SK-N-MC (cell line): ENCODE results near the gene KIDINS220.

Source experiments
- DNase-seq: peaks from one replicate; pipeline ENCODE4 v3.0.0-alpha.2; 2011; ENCODE audit warnings: low read depth, low spot score
- H3K27ac ChIP-seq: fragments of 200-600 bp; sonication (generic); 2 replicates; pipeline ENCODE4 v1.5.1; 2016; ENCODE audit warnings: mixed run types
- H3K36me3 ChIP-seq: fragments of 200-600 bp; sonication (generic); 2 replicates; pipeline ENCODE4 v1.6.1; 2017; ENCODE audit warnings: antibody characterized with exemption, low read length, mixed read lengths; ENCODE audit not compliant: insufficient read depth
- H3K4me3 ChIP-seq: fragments of 200-600 bp; sonication (generic); 2 replicates; pipeline ENCODE4 v1.5.1; 2016
- H3K9ac ChIP-seq: fragments of 200-600 bp; sonication (generic); 2 replicates; pipeline ENCODE4 v1.8.0; 2017; ENCODE audit warnings: mixed run types, mixed read lengths; ENCODE audit not compliant: insufficient read length
- H3K9me3 ChIP-seq: fragments of 200-600 bp; sonication (generic); 2 replicates; pipeline ENCODE4 v1.6.1; 2017; ENCODE audit warnings: low read depth, mild to moderate bottlenecking, antibody characterized with exemption, low read length, moderate library complexity, mixed read lengths
- EZH2 ChIP-seq: fragments of 200-600 bp; sonication (generic); IDR thresholded peaks from one replicate; pipeline ENCODE4 v1.6.1; 2017; ENCODE audit warnings: antibody characterized with exemption
- FOXP2 ChIP-seq: optimal IDR thresholded peaks from 2 replicates; pipeline ENCODE3; 2011; ENCODE audit warnings: mild to moderate bottlenecking, moderate library complexity; ENCODE audit not compliant: insufficient read depth; ENCODE audit errors: extremely low read length, control extremely low read depth
- POLR2AphosphoS5 ChIP-seq: IDR thresholded peaks from 2 replicates; pipeline ENCODE4 v1.6.1; 2012; ENCODE audit warnings: mild to moderate bottlenecking, low read depth, low read length, borderline replicate concordance

The KIDINS220 gene

DNA sequence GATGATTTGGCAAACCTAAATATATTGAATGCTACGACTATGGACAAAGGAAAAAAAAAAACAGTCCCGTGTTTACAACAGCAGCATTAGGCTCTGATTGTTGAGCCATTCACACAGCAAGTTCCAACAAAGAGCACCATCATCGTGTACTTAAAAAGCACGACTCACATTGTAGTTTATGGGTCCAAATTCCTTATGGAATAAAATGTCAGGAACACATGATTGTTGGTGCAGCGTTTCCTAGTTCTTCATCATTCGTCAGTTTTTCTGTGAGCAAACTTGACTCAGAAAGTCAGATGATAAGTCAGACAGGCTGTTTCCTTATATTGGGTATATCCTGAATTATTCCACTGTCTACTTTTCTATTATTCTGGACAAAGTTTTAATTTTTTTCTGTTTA, 10.0 kb upstream of the KIDINS220 start:
- Histone ChIP-seq H3K36me3 (no peaks in the 10 kb centered on the region), H3K9me3 (no peaks in the 10 kb centered on the region), H3K27ac (no peak overlapping the region), H3K4me3 (no peak overlapping the region), H3K9ac (no peak overlapping the region)
- TF ChIP-seq FOXP2: no peak
- no peak for TF ChIP-seq POLR2AphosphoS5
- TF ChIP-seq EZH2: no peak
- no peak for DNase-seq

DNA sequence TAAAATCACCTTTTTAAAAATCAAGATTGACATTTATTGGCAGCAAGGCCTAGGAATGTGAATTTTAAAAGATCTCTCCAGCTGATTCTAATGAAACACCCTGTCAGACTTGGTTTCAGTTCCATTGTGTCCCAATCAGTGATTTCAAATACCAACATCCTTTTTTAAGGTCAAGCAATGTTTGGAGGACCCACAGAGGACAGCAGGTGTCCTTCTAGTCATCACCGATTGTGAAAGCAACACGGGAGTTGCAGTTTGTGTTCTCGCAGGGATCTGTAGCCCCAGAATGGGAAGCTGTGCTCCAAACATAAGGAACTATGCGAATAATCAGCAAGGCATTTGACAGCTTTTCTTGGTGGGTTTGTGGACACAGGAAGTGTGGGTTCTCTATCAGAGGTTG, 4.5 kb upstream of the KIDINS220 start:
- no peaks in the 10 kb centered on the region for H3K36me3 ChIP-seq
- no peak for DNase-seq
- TF ChIP-seq POLR2AphosphoS5: no peak
- no peak for TF ChIP-seq FOXP2

DNA sequence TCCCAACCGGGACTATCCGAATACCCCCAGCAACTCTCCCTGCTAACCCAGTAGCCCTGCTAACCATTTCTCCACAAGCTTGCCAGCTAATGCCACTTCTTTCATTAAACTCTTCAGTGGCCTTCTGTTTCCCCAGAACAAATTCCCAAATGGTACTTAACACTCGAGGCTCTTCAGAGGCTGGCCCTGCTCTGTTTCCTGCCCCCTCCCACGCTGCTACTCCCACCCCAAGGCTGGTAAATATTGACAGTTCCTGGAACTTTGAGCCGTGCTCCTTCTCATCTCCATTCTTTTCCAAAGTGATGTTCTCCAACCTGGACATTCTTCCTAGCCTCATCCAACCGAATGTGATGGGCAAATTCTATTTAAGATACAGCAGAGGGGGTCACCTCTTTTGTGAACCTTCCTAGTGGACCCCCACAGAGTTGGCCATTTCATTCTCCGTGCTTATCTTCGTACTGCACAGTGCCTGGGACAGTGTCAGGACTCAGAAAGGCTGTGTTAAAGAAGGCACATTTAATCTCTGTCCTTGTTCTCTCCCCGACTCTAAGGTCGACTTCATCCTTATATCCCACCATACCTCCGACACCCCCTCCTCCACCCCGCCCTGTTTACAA, 3.2 kb upstream of the KIDINS220 start:
- no peak overlapping the region for H3K27ac ChIP-seq
- TF ChIP-seq EZH2 (no peak), POLR2AphosphoS5 (no peak), FOXP2 (no peak)
- H3K9me3 ChIP-seq: no peaks in the 10 kb centered on the region
- H3K9ac ChIP-seq: no peak overlapping the region
- no peaks in the 10 kb centered on the region for H3K36me3 ChIP-seq
- no peak overlapping the region for H3K4me3 ChIP-seq
- no peak for DNase-seq

More for the DNA sequence above, 4.5 kb upstream of the KIDINS220 start:
- Histone ChIP-seq H3K9ac (no peak overlapping the region), H3K9me3 (no peaks in the 10 kb centered on the region), H3K27ac (no peak overlapping the region), H3K4me3 (no peak overlapping the region)

GRCh38 chr2:8839189-8839965, 2.0 kb upstream of the KIDINS220 start:
- no peak overlapping the region for H3K27ac ChIP-seq
- no peak for DNase-seq
- H3K36me3 ChIP-seq: no peaks in the 10 kb centered on the region
- no peak overlapping the region for H3K4me3 ChIP-seq
- TF ChIP-seq EZH2 (no peak), FOXP2 (no peak), POLR2AphosphoS5 (no peak)
- no peaks in the 10 kb centered on the region for H3K9me3 ChIP-seq
- no peak overlapping the region for H3K9ac ChIP-seq

- H3K9ac ChIP-seq: no peak overlapping the region
- DNase-seq: no peak
- peak overlapping the region; percentile 87 for H3K4me3 ChIP-seq
- no peaks in the 10 kb centered on the region for H3K36me3 ChIP-seq
- no peak overlapping the region for H3K27ac ChIP-seq
- no peaks in the 10 kb centered on the region for H3K9me3 ChIP-seq
- TF ChIP-seq POLR2AphosphoS5 (no peak), FOXP2 (no peak), EZH2 (no peak)
Observed at GRCh38 chr2:8837795-8838140, 355 bp upstream of the KIDINS220 start.

- Histone ChIP-seq H3K4me3 (no peak overlapping the region), H3K27ac (no peak overlapping the region), H3K36me3 (no peaks in the 10 kb centered on the region), H3K9me3 (no peaks in the 10 kb centered on the region), H3K9ac (no peak overlapping the region)
- DNase-seq: no peak
- TF ChIP-seq EZH2 (no peak), POLR2AphosphoS5 (no peak), FOXP2 (no peak)
Observed at GRCh38 chr2:8835279-8835678, 2.1 kb downstream of the KIDINS220 start.

DNA sequence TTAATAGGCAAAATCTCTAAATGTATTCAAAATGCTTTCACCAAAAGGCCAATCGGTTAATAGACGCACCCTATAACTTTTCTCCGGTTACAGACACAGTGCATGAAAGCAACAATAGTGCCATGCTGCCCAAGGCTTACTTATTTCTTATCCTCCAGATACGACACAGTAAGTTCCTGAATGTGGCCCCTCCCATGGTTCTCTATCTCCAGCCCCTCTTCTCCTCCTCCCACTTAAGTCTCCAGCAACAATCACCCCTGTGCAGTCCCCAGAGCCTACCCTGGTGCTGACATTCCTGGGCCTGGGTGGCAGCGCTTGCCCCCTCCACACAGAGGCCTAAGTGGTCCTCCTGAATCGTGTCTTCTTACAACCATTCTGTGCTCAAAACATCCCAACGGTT, 3.6 kb downstream of the KIDINS220 start:
- Histone ChIP-seq H3K27ac (no peak overlapping the region), H3K9ac (no peak overlapping the region), H3K36me3 (no peaks in the 10 kb centered on the region), H3K9me3 (no peaks in the 10 kb centered on the region), H3K4me3 (no peak overlapping the region)
- no peak for TF ChIP-seq EZH2
- no peak for TF ChIP-seq POLR2AphosphoS5
- no peak for TF ChIP-seq FOXP2
- DNase-seq: no peak

DNA sequence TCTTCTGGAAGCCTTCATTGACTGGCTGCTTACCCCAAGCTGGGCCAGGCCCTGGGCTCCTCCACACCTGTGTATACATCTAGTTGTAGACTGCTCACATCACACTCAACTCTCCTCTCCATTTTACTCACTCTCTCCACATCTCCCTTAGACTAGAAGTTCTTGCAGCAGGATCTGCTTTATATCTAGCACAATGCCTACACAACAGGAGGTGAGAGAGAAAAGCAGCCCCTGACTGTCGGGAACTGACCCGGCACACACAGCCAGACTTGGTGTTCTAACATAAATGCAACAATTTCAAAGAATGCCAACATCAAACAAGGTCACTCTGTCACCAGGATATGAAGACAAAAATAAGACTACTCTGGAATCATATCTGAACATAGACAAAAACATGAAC, 5.9 kb downstream of the KIDINS220 start:
- no peak for DNase-seq
- Histone ChIP-seq H3K36me3 (no peaks in the 10 kb centered on the region), H3K4me3 (no peak overlapping the region), H3K27ac (no peak overlapping the region), H3K9me3 (no peaks in the 10 kb centered on the region), H3K9ac (no peak overlapping the region)
- TF ChIP-seq POLR2AphosphoS5 (no peak), EZH2 (no peak), FOXP2 (no peak)
